ENCODE results near the gene GMDS.

GRCh38 chr6:1597121-1597744 is 648.2 kb downstream of the GMDS start:
- TF ChIP-seq CTCF (conservative IDR thresholded peaks at IDR 0.05; ENCODE audit: low read depth in 2 of 2), result no peak
- no peak for TF ChIP-seq EZH2phosphoT487 (IDR thresholded peaks at IDR 0.05; ENCODE audit: unreplicated experiment)
- TF ChIP-seq POLR2AphosphoS5 (IDR thresholded peaks at IDR 0.05; ENCODE audit: low read depth), result no peak
- no peak for TF ChIP-seq EZH2 (IDR thresholded peaks at IDR 0.05; ENCODE audit: low read depth, unreplicated experiment)
- no peak for TF ChIP-seq ZNF114 (CRISPR knock-in tag; IDR thresholded peaks at IDR 0.05)
